SU-DHL-6 (cell line): ENCODE data around the gene NRTN.

Experiments used
- CTCF ChIP-seq: fragments of 200-600 bp; sonication (generic); IDR thresholded peaks from one replicate; pipeline ENCODE4 v1.5.1; 2017; ENCODE audit warnings: antibody characterized with exemption, mild to moderate bottlenecking, low read length, moderate library complexity; ENCODE audit not compliant: insufficient read depth, poor library complexity, severe bottlenecking
- EZH2phosphoT487 ChIP-seq: fragments of 200-600 bp; sonication (generic), shearing (Covaris generic); conservative IDR thresholded peaks from 2 replicates; pipeline ENCODE4 v1.6.1; 2018; ENCODE audit warnings: mild to moderate bottlenecking, antibody characterized with exemption, low read length, moderate library complexity, mixed read lengths

- TF ChIP-seq CTCF (peak; percentile 5), EZH2phosphoT487 (no peak)
Observed at GRCh38 chr19:5806133-5806489, 1.2 kb downstream of the NRTN start.
